ENCODE results near the gene SKIC3.

- TF ChIP-seq POLR2A (IDR thresholded peaks at IDR 0.05; ENCODE audit: low read length) (no peak), GATA1 (IDR thresholded peaks at IDR 0.05; ENCODE audit: low read depth, low read length) (no peak)
Measured at GRCh38 chr5:95518417-95518816, 36.4 kb downstream of the SKIC3 start.

All from erythroblast (primary cell).